Activated naive CD8-positive, alpha-beta T cell (primary cell): Measurements from ENCODE around the gene IGLL1.
A peak's percentile ranks its signal among the peaks of the same experiment; 100 is the strongest.
"Not testable (repeated sequence)": the region's sequence is repeated elsewhere in the genome, so short reads cannot be mapped to it uniquely, and the experiment has no call there.

Experiments
- H3K27ac Mint-ChIP-seq: one replicate; pipeline ENCODE4 v1.8.0; 2021; ENCODE audit warnings: mixed read lengths
- H3K27me3 Mint-ChIP-seq: one replicate; pipeline ENCODE4 v1.8.0; 2021; ENCODE audit warnings: mixed read lengths
- H3K36me3 Mint-ChIP-seq: one replicate; pipeline ENCODE4 v1.8.0; 2021; ENCODE audit warnings: mixed read lengths
- H3K4me1 Mint-ChIP-seq: one replicate; pipeline ENCODE4 v1.8.0; 2021; ENCODE audit warnings: low read depth, mixed read lengths
- H3K4me3 Mint-ChIP-seq: one replicate; pipeline ENCODE4 v1.8.0; 2021; ENCODE audit warnings: mild to moderate bottlenecking, mixed read lengths
- H3K9me3 Mint-ChIP-seq: one replicate; pipeline ENCODE4 v1.8.0; 2021; ENCODE audit warnings: low read depth, mixed read lengths

Gene IGLL1

GRCh38 chr22:23574371-23574811 lies 5.7 kb downstream of the IGLL1 start:
- no peak overlapping the region for H3K4me3 Mint-ChIP-seq
- H3K27ac Mint-ChIP-seq: no peak overlapping the region
- peaks cover 11% of the 10 kb centered on the region for H3K27me3 Mint-ChIP-seq
- no peaks in the 10 kb centered on the region for H3K9me3 Mint-ChIP-seq
- H3K4me1 Mint-ChIP-seq: peaks cover 2% of the 10 kb centered on the region
- no peaks in the 10 kb centered on the region for H3K36me3 Mint-ChIP-seq

- not testable (repeated sequence) for H3K4me1 Mint-ChIP-seq, H3K27me3 Mint-ChIP-seq
These were observed 6.3 kb downstream of the IGLL1 start for GRCh38 chr22:23573701-23574235.

GRCh38 chr22:23573106-23573505 lies 7.0 kb downstream of the IGLL1 start:
- not testable (repeated sequence) for H3K4me1 Mint-ChIP-seq, H3K9me3 Mint-ChIP-seq, H3K36me3 Mint-ChIP-seq, H3K4me3 Mint-ChIP-seq, H3K27me3 Mint-ChIP-seq, H3K27ac Mint-ChIP-seq

More at GRCh38 chr22:23573701-23574235, 6.3 kb downstream of the IGLL1 start:
- not testable (repeated sequence) for H3K27ac Mint-ChIP-seq, H3K36me3 Mint-ChIP-seq, H3K4me3 Mint-ChIP-seq, H3K9me3 Mint-ChIP-seq

GRCh38 chr22:23571486-23571885 lies 8.6 kb downstream of the IGLL1 start:
- Mint-ChIP-seq H3K27ac (no peak overlapping the region), H3K36me3 (no peaks in the 10 kb centered on the region), H3K4me3 (no peak overlapping the region), H3K27me3 (peaks cover 5% of the 10 kb centered on the region), H3K9me3 (no peaks in the 10 kb centered on the region), H3K4me1 (peaks cover 2% of the 10 kb centered on the region)

- Mint-ChIP-seq H3K36me3 (no peaks in the 10 kb centered on the region), H3K27me3 (peaks cover 5% of the 10 kb centered on the region), H3K4me3 (no peak overlapping the region), H3K9me3 (no peaks in the 10 kb centered on the region), H3K4me1 (peaks cover 4% of the 10 kb centered on the region), H3K27ac (no peak overlapping the region)
These were observed 9.4 kb downstream of the IGLL1 start for GRCh38 chr22:23570681-23571080.

- Mint-ChIP-seq H3K4me1 (peaks cover 8% of the 10 kb centered on the region), H3K36me3 (no peaks in the 10 kb centered on the region), H3K4me3 (no peak overlapping the region), H3K27me3 (peaks cover 5% of the 10 kb centered on the region), H3K27ac (no peak overlapping the region), H3K9me3 (no peaks in the 10 kb centered on the region)
These were observed 10.4 kb downstream of the IGLL1 start for GRCh38 chr22:23569716-23570115.

GRCh38 chr22:23569291-23569690 lies 10.8 kb downstream of the IGLL1 start:
- Mint-ChIP-seq H3K27me3 (peaks cover 5% of the 10 kb centered on the region), H3K4me3 (no peak overlapping the region), H3K27ac (no peak overlapping the region), H3K9me3 (no peaks in the 10 kb centered on the region), H3K36me3 (no peaks in the 10 kb centered on the region), H3K4me1 (peaks cover 8% of the 10 kb centered on the region)

- Mint-ChIP-seq H3K9me3 (no peaks in the 10 kb centered on the region), H3K27ac (no peak overlapping the region), H3K4me3 (peak overlapping the region; percentile 72), H3K27me3 (peaks cover 5% of the 10 kb centered on the region), H3K36me3 (no peaks in the 10 kb centered on the region), H3K4me1 (peaks cover 8% of the 10 kb centered on the region)
These were observed 13.2 kb downstream of the IGLL1 start for GRCh38 chr22:23566705-23567475.

- peak overlapping the region; percentile 85 for H3K4me3 Mint-ChIP-seq
- peaks cover 8% of the 10 kb centered on the region for H3K4me1 Mint-ChIP-seq
- H3K9me3 Mint-ChIP-seq: no peaks in the 10 kb centered on the region
- no peak overlapping the region for H3K27ac Mint-ChIP-seq
- H3K27me3 Mint-ChIP-seq: peaks cover 5% of the 10 kb centered on the region
- no peaks in the 10 kb centered on the region for H3K36me3 Mint-ChIP-seq
These were observed 14.0 kb downstream of the IGLL1 start for GRCh38 chr22:23565915-23566704.

- peak overlapping the region; percentile 85 for H3K4me3 Mint-ChIP-seq
- no peaks in the 10 kb centered on the region for H3K9me3 Mint-ChIP-seq
- H3K4me1 Mint-ChIP-seq: peaks cover 8% of the 10 kb centered on the region
- no peaks in the 10 kb centered on the region for H3K36me3 Mint-ChIP-seq
- H3K27me3 Mint-ChIP-seq: peaks cover 5% of the 10 kb centered on the region
- no peak overlapping the region for H3K27ac Mint-ChIP-seq
These were observed 14.7 kb downstream of the IGLL1 start for GRCh38 chr22:23565305-23565914.

GRCh38 chr22:23564276-23564675 lies 15.8 kb downstream of the IGLL1 start:
- no peak overlapping the region for H3K27ac Mint-ChIP-seq
- H3K27me3 Mint-ChIP-seq: peaks cover 5% of the 10 kb centered on the region
- H3K4me1 Mint-ChIP-seq: peaks cover 8% of the 10 kb centered on the region
- no peaks in the 10 kb centered on the region for H3K36me3 Mint-ChIP-seq
- no peak overlapping the region for H3K4me3 Mint-ChIP-seq
- no peaks in the 10 kb centered on the region for H3K9me3 Mint-ChIP-seq

GRCh38 chr22:23563111-23563510 lies 17.0 kb downstream of the IGLL1 start:
- H3K27ac Mint-ChIP-seq: no peak overlapping the region
- no peaks in the 10 kb centered on the region for H3K36me3 Mint-ChIP-seq
- H3K27me3 Mint-ChIP-seq: peaks cover 5% of the 10 kb centered on the region
- peaks cover 8% of the 10 kb centered on the region for H3K4me1 Mint-ChIP-seq
- H3K4me3 Mint-ChIP-seq: no peak overlapping the region
- no peaks in the 10 kb centered on the region for H3K9me3 Mint-ChIP-seq

GRCh38 chr22:23562186-23562585 lies 17.9 kb downstream of the IGLL1 start:
- H3K27ac Mint-ChIP-seq: no peak overlapping the region
- no peaks in the 10 kb centered on the region for H3K36me3 Mint-ChIP-seq
- no peak overlapping the region for H3K4me3 Mint-ChIP-seq
- H3K27me3 Mint-ChIP-seq: peaks cover 5% of the 10 kb centered on the region
- no peaks in the 10 kb centered on the region for H3K9me3 Mint-ChIP-seq
- peaks cover 8% of the 10 kb centered on the region for H3K4me1 Mint-ChIP-seq

- H3K9me3 Mint-ChIP-seq, H3K27ac Mint-ChIP-seq, H3K4me3 Mint-ChIP-seq, H3K27me3 Mint-ChIP-seq, H3K36me3 Mint-ChIP-seq, H3K4me1 Mint-ChIP-seq: not testable (repeated sequence)
These were observed 19.0 kb downstream of the IGLL1 start for GRCh38 chr22:23561025-23561510.

- H3K36me3 Mint-ChIP-seq, H3K4me1 Mint-ChIP-seq, H3K27ac Mint-ChIP-seq, H3K27me3 Mint-ChIP-seq, H3K4me3 Mint-ChIP-seq, H3K9me3 Mint-ChIP-seq: not testable (repeated sequence)
These were observed 19.9 kb downstream of the IGLL1 start for GRCh38 chr22:23560215-23560614.
